ENCODE measurements around the gene CD38. TPM values are rescaled to one million over a fixed set of nuclear protein-coding genes. Genes with fewer than 3 reads are reported as not detected.
"Not testable (repeated sequence)": the region's sequence is repeated elsewhere in the genome, so short reads cannot be mapped to it uniquely, and the experiment has no call there.

Gene CD38
- total RNA-seq, 1 donor from 2014 or later, result 0.08 TPM

DNA sequence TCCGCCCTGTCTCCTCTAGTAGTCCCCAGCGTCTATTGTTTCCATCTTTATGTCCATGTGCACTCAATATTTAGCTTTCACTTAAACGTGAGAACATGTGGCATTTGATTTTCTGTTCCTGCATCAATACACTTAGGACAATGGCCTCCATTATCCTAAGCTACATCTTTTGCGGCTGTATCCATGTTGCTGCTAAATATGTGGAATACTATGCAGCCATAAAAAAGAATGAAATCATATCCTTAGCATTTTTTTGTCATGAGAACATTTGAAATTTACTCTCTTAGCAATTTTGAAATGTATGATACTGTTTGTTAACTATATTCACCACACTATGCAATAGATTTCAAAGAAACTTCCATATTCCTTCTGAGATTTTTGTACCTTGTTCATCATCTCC is 19.8 kb upstream of the CD38 start:
- Mint-ChIP-seq H3K36me3 (ENCODE audit: unreplicated experiment) (no peaks in the 10 kb centered on the region), H3K9me3 (ENCODE audit: unreplicated experiment) (no peaks in the 10 kb centered on the region), H3K4me3 (ENCODE audit: unreplicated experiment) (no peak overlapping the region), H3K27me3 (ENCODE audit: unreplicated experiment) (no peaks in the 10 kb centered on the region), H3K4me1 (ENCODE audit: unreplicated experiment) (peaks cover 9% of the 10 kb centered on the region), H3K27ac (ENCODE audit: unreplicated experiment) (no peak overlapping the region)
- TF ChIP-seq, protein P1, sequence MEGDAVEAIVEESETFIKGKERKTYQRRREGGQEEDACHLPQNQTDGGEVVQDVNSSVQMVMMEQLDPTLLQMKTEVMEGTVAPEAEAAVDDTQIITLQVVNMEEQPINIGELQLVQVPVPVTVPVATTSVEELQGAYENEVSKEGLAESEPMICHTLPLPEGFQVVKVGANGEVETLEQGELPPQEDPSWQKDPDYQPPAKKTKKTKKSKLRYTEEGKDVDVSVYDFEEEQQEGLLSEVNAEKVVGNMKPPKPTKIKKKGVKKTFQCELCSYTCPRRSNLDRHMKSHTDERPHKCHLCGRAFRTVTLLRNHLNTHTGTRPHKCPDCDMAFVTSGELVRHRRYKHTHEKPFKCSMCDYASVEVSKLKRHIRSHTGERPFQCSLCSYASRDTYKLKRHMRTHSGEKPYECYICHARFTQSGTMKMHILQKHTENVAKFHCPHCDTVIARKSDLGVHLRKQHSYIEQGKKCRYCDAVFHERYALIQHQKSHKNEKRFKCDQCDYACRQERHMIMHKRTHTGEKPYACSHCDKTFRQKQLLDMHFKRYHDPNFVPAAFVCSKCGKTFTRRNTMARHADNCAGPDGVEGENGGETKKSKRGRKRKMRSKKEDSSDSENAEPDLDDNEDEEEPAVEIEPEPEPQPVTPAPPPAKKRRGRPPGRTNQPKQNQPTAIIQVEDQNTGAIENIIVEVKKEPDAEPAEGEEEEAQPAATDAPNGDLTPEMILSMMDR (IDR thresholded peaks at IDR 0.05), result no peak
- no peak for DNase-seq (ENCODE audit: extremely low spot score, unreplicated experiment)

DNA sequence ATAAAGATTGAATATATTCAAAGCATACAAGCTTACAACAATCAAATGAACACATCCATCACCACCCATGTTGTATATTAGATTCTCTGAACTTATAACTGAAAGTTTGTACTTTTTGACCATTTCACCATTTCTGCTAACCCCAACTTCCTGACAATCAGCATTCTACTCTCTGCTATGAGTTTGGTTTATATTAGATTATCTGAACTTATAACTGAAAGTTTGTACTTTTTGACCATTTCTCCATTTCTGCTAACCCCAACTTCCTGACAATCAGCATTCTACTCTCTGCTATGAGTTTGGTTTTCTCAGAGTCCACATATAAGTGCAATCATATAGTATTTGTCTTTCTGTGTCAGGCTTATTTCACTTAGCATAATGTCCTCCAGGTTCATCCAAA is 15.7 kb upstream of the CD38 start:
- H3K27ac Mint-ChIP-seq (ENCODE audit: unreplicated experiment); H3K4me1 Mint-ChIP-seq (ENCODE audit: unreplicated experiment); H3K9me3 Mint-ChIP-seq (ENCODE audit: unreplicated experiment); DNase-seq (ENCODE audit: extremely low spot score, unreplicated experiment); H3K4me3 Mint-ChIP-seq (ENCODE audit: unreplicated experiment); H3K36me3 Mint-ChIP-seq (ENCODE audit: unreplicated experiment); H3K27me3 Mint-ChIP-seq (ENCODE audit: unreplicated experiment): not testable (repeated sequence)

DNA sequence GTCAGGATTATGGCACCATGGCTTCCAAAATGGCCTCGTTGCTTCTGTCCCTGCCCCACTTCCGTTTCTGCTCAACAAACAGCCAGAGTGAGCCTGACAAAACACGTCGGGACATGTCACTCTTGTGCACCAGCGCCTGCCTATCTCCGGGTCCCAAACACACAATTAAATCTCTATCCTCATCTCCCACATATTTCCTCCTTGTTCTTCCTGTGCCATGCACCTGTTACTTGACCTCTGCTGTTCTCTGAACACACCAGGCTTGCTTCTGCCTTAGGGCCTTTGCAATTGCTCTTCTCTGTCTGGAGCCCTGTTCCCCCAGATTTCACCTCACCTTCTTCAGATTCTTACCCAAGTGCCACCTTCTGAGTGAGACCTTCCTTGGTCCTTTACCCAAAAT is 12.7 kb upstream of the CD38 start:
- Mint-ChIP-seq H3K4me1 (ENCODE audit: unreplicated experiment) (no peaks in the 10 kb centered on the region), H3K4me3 (ENCODE audit: unreplicated experiment) (no peak overlapping the region), H3K9me3 (ENCODE audit: unreplicated experiment) (no peaks in the 10 kb centered on the region), H3K27me3 (ENCODE audit: unreplicated experiment) (peaks cover 4% of the 10 kb centered on the region), H3K36me3 (ENCODE audit: unreplicated experiment) (no peaks in the 10 kb centered on the region), H3K27ac (ENCODE audit: unreplicated experiment) (no peak overlapping the region)
- TF ChIP-seq, protein P1 (IDR thresholded peaks at IDR 0.05), result no peak
- no peak for DNase-seq (ENCODE audit: extremely low spot score, unreplicated experiment)

DNA sequence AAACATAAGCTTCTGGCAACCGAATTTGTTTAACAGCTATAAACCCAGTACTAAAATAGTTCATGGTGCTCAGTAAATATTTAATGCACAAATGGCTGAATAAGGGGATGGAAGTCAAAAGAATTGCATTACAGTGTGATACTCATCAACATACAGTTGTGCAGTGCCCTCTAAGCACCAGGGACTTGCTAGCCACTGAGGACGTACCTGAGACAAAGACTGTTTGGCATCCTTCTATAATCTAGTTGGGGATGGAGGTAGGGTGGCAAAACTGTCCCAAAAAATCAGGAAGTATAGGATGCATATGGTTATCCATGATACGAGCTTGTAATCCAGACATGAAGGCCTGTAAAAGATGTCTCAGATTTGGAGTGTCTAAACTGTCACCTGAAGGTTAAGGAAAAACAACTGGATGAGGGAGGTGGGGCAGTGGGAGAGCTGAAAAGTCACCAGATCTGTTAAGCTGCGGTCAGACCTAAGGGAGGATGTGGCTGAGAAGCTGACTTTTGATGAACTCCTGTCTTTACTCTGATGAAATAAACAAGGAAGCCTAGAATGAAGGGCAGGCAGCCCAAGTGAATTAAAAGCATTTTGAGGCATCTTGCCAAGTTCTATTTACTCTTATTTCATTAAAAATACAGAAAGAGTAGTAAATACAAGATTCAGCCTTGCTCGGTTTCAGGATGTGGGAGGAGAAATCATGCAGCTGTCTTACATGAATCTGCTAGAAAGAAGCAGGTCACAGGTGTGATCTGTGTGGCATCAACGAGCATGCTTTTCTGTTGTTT is 12.0 kb upstream of the CD38 start:
- no peak overlapping the region for H3K4me3 Mint-ChIP-seq (ENCODE audit: unreplicated experiment)
- no peaks in the 10 kb centered on the region for H3K4me1 Mint-ChIP-seq (ENCODE audit: unreplicated experiment)
- TF ChIP-seq, protein P1 (IDR thresholded peaks at IDR 0.05), result no peak
- no peak overlapping the region for H3K27ac Mint-ChIP-seq (ENCODE audit: unreplicated experiment)
- DNase-seq (ENCODE audit: extremely low spot score, unreplicated experiment), result no peak
- H3K9me3 Mint-ChIP-seq (ENCODE audit: unreplicated experiment), result no peaks in the 10 kb centered on the region
- peaks cover 6% of the 10 kb centered on the region for H3K27me3 Mint-ChIP-seq (ENCODE audit: unreplicated experiment)
- H3K36me3 Mint-ChIP-seq (ENCODE audit: unreplicated experiment), result no peaks in the 10 kb centered on the region

DNA sequence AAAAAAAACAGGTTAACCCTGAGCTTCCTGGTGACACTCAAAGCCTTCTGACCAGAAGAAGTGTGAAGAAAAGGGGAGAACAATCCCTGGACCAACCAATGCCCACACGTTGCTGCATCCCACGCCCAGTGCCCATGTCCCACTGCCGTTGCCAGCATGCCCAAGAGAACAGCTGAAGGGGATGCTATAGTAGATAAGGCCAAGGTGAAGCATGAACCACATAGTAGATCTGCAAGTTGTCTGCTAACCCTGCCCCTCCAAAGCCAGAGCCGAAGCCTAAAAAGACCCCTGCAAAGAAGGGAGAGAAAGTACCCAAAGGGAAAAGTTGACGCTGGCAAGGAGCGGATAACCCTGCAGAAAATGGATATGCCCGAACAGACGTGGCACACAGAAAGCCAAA is 11.3 kb upstream of the CD38 start:
- Mint-ChIP-seq H3K36me3 (ENCODE audit: unreplicated experiment) (no peaks in the 10 kb centered on the region), H3K4me1 (ENCODE audit: unreplicated experiment) (no peaks in the 10 kb centered on the region), H3K4me3 (ENCODE audit: unreplicated experiment) (no peak overlapping the region), H3K9me3 (ENCODE audit: unreplicated experiment) (no peaks in the 10 kb centered on the region), H3K27me3 (ENCODE audit: unreplicated experiment) (peaks cover 13% of the 10 kb centered on the region), H3K27ac (ENCODE audit: unreplicated experiment) (no peak overlapping the region)
- DNase-seq (ENCODE audit: extremely low spot score, unreplicated experiment), result no peak
- TF ChIP-seq, protein P1 (IDR thresholded peaks at IDR 0.05), result no peak
